K562 (cell line): ENCODE measurements around the gene CXCL6. TPM values are rescaled to one million over a fixed set of nuclear protein-coding genes. Genes with fewer than 3 reads are reported as not detected.

Source experiments
- ATAC-seq: fragments of 200-7000 bp; cut with Tn5 transposase; 3 replicates; pipeline ENCODE4 v1.9.1; 2020; ENCODE audit warnings: moderate library complexity
- BruUV-seq: library from RNA; stranded (reverse); fragments of 400-500 nt; replicated peaks from 2 replicates; lab custom pipeline; 2021; lab: Mats Ljungman, UMichigan
- CTCF ChIA-PET: fragments of 300-600 bp; formaldehyde crosslinking; extraction: SDS; loops from one replicate; lab custom pipeline; 2021; ENCODE audit warnings: low intra/inter-chr PET ratio; lab: Yijun Ruan, JAX
- POLR2A ChIA-PET: fragments of 300-600, 350-650 bp; sonication (Branson Sonifier 250); formaldehyde crosslinking; extraction: SDS; loops from one replicate; lab custom pipeline; 2021; ENCODE audit warnings: antibody characterized with exemption, inconsistent platforms; lab: Yijun Ruan, JAX
- DNase-seq, 4 experiments: peaks; one replicate each; pipeline versions ENCODE4 v3.0.0 to v3.0.0-alpha.2; 2011 to 2018; ENCODE audit warnings: low spot score in 3 of 4, mixed read lengths in 3 of 4; ENCODE audit errors: extremely low read depth in 1 of 4
- FAIRE-seq: peaks from 2 replicates; lab custom pipeline; 2011; peaks lifted over from hg19 to GRCh38; lab: Jason Lieb, UNC
- H2AFZ ChIP-seq: 2 replicates; pipeline ENCODE4 v1.6.0; 2011; ENCODE audit warnings: low read depth, low read length, control low read depth, inconsistent platforms
- H3K27ac ChIP-seq: fragments of 200-600 bp; 3 replicates; pipeline ENCODE4 v1.8.0; 2011; ENCODE audit warnings: low read depth, mild to moderate bottlenecking, control low read depth, inconsistent platforms, low read length, moderate library complexity, mixed read lengths; ENCODE audit errors: extremely low read depth
- H3K27me3 ChIP-seq, 2 experiments: fragments of 300-600 bp in 1 of 2; 2 replicates in 1 of 2; 3 replicates in 1 of 2; pipeline versions ENCODE4 v1.6.0 to v1.8.0; 2011; ENCODE audit warnings: inconsistent platforms in 2 of 2, low read length in 2 of 2, mild to moderate bottlenecking in 1 of 2, mixed read lengths in 1 of 2, moderate library complexity in 1 of 2; ENCODE audit not compliant: control insufficient read depth in 2 of 2, insufficient read depth in 2 of 2
- H3K36me3 ChIP-seq: fragments of 300-600 bp; 3 replicates; pipeline ENCODE4 v1.8.0; 2011; ENCODE audit warnings: mild to moderate bottlenecking, low read length, inconsistent platforms; ENCODE audit not compliant: control insufficient read depth, insufficient read depth
- H3K4me1 ChIP-seq, 2 experiments: fragments of 200-600 bp in 1 of 2; replicated peaks in 1 of 2; 2 replicates in 1 of 2; 3 replicates in 1 of 2; pipeline versions ENCODE4 v1.5.1 to v1.8.0; 2011; ENCODE audit warnings: inconsistent platforms in 2 of 2, low read length in 2 of 2, mild to moderate bottlenecking in 1 of 2, mixed read lengths in 1 of 2, moderate library complexity in 1 of 2; ENCODE audit not compliant: control insufficient read depth in 2 of 2, insufficient read depth in 2 of 2
- H3K4me2 ChIP-seq: 2 replicates; pipeline ENCODE4 v1.6.1; 2011; ENCODE audit warnings: low read length, control low read depth, inconsistent platforms, mixed read lengths; ENCODE audit not compliant: insufficient read depth
- H3K4me3 ChIP-seq: fragments of 200-600 bp; sonication (generic), shearing (Covaris generic); 2 replicates; pipeline ENCODE4 v1.5.1; 2016; ENCODE audit warnings: control low read depth, inconsistent platforms
- H3K79me2 ChIP-seq: fragments of 200-600 bp; 3 replicates; pipeline ENCODE4 v1.8.0; 2011; ENCODE audit warnings: low read length, inconsistent platforms; ENCODE audit not compliant: control insufficient read depth, insufficient read depth
- H3K9ac ChIP-seq, 2 experiments: 2 replicates each; pipeline versions ENCODE4 v1.6.0 to v1.6.1; 2011; ENCODE audit warnings: low read depth in 2 of 2, low read length in 2 of 2, control low read depth in 1 of 2, inconsistent platforms in 1 of 2, mild to moderate bottlenecking in 1 of 2, mixed read lengths in 1 of 2; ENCODE audit not compliant: insufficient read depth in 1 of 2
- H3K9me1 ChIP-seq: one replicate; pipeline ENCODE4 v1.6.0; 2011; ENCODE audit warnings: inconsistent platforms, mild to moderate bottlenecking, low read length, moderate library complexity; ENCODE audit not compliant: control insufficient read depth, insufficient read depth
- H3K9me3 ChIP-seq: replicated peaks from 2 replicates; pipeline ENCODE4 v1.5.1; 2011; ENCODE audit warnings: low read depth, low read length, inconsistent platforms; ENCODE audit not compliant: control insufficient read depth, insufficient read depth
- H4K20me1 ChIP-seq: replicated peaks from 2 replicates; pipeline ENCODE4 v1.6.1; 2011; ENCODE audit warnings: low read length, inconsistent platforms, mixed read lengths; ENCODE audit not compliant: control insufficient read depth, insufficient read depth
- ATF4 ChIP-seq: fragments of 450-650 bp; formaldehyde crosslinking; IDR thresholded peaks from 2 replicates; pipeline ENCODE4 v1.4.0; 2022; ENCODE audit warnings: mild to moderate bottlenecking, moderate library complexity
- E2F1 ChIP-seq: sonication (generic); formaldehyde crosslinking; IDR thresholded peaks from 2 replicates; pipeline ENCODE4 v1.8.1; 2023; ENCODE audit warnings: mild to moderate bottlenecking, missing genetic modification reagents, moderate library complexity
- HEY1 ChIP-seq: fragments of 250-450 bp; sonication (Bioruptor Pico); IDR thresholded peaks from 2 replicates; pipeline ENCODE4 v1.5.0; 2020; ENCODE audit warnings: mild to moderate bottlenecking, moderate library complexity, borderline replicate concordance
- HMG20B ChIP-seq: fragments of 250-450 bp; sonication (Bioruptor Pico); IDR thresholded peaks from 2 replicates; pipeline ENCODE4 v1.5.0; 2021; ENCODE audit warnings: mild to moderate bottlenecking
- HNRNPUL1 ChIP-seq: fragments of 200-400 bp; formaldehyde crosslinking; IDR thresholded peaks from 2 replicates; pipeline ENCODE4 v1.6.1; 2017; ENCODE audit warnings: low read length
- KDM2B ChIP-seq: fragments of 250-450 bp; sonication (Bioruptor Pico); IDR thresholded peaks from 2 replicates; pipeline ENCODE4 v1.8.0; 2021; ENCODE audit warnings: mild to moderate bottlenecking, moderate library complexity
- KLF16 ChIP-seq: IDR thresholded peaks from 2 replicates; pipeline ENCODE4 v1.6.1; 2016; ENCODE audit warnings: antibody characterized with exemption
- MNT ChIP-seq, 2 experiments: fragments of 450-650 bp; conservative IDR thresholded peaks; 2 replicates each; pipeline ENCODE4 v1.6.1; 2017; ENCODE audit warnings: mild to moderate bottlenecking in 2 of 2, moderate library complexity in 2 of 2
- PCBP1 ChIP-seq: fragments of 200-400 bp; formaldehyde crosslinking; IDR thresholded peaks from 2 replicates; pipeline ENCODE4 v1.6.1; 2018; ENCODE audit warnings: mild to moderate bottlenecking, low read depth, low read length; ENCODE audit not compliant: poor library complexity, severe bottlenecking
- RBM14 ChIP-seq: fragments of 200-400 bp; formaldehyde crosslinking; IDR thresholded peaks from 2 replicates; pipeline ENCODE4 v1.6.1; 2018; ENCODE audit warnings: low read depth, mild to moderate bottlenecking, low read length, moderate library complexity, borderline replicate concordance; ENCODE audit not compliant: insufficient read depth
- SMAD1 ChIP-seq: fragments of 150-350 bp; IDR thresholded peaks from 2 replicates; pipeline ENCODE4 v1.6.1; 2014; ENCODE audit warnings: low read length, low read depth; ENCODE audit not compliant: partially characterized antibody
- U2AF1 ChIP-seq: fragments of 200-400 bp; formaldehyde crosslinking; optimal IDR thresholded peaks from 2 replicates; pipeline ENCODE3; 2017; ENCODE audit warnings: mild to moderate bottlenecking, low read depth, low read length, moderate library complexity
- U2AF2 ChIP-seq: fragments of 200-400 bp; formaldehyde crosslinking; optimal IDR thresholded peaks from 2 replicates; pipeline ENCODE3; 2017; ENCODE audit warnings: low read depth, mild to moderate bottlenecking, low read length
- YY1 ChIP-seq, 3 experiments: IDR thresholded peaks; 2 replicates each; pipeline ENCODE4 v1.6.1; 2011; ENCODE audit warnings: low read length in 2 of 3, mild to moderate bottlenecking in 2 of 3, moderate library complexity in 2 of 3, borderline replicate concordance in 1 of 3, control low read depth in 1 of 3, low read depth in 1 of 3; ENCODE audit not compliant: insufficient read depth in 3 of 3, insufficient replicate concordance in 2 of 3, control insufficient read depth in 1 of 3, insufficient read length in 1 of 3; ENCODE audit errors: extremely low read depth in 1 of 3
- ZBTB12 ChIP-seq: fragments of 250-450 bp; sonication (Bioruptor Pico); IDR thresholded peaks from 2 replicates; pipeline ENCODE4 v1.4.0; 2020
- ZNF212 ChIP-seq: fragments of 450-650 bp; formaldehyde crosslinking; IDR thresholded peaks from 2 replicates; pipeline ENCODE4 v1.4.0; 2020; ENCODE audit warnings: mild to moderate bottlenecking
- ZNF316 ChIP-seq: fragments of 450-650 bp; IDR thresholded peaks from 2 replicates; pipeline ENCODE4 v1.6.1; 2016
- ZNF668 ChIP-seq: fragments of 250-450 bp; sonication (Bioruptor Pico); IDR thresholded peaks from 2 replicates; pipeline ENCODE4 v1.8.0; 2022; ENCODE audit warnings: mild to moderate bottlenecking, inconsistent platforms
- WGBS: fragments of 100-300 bp; shearing (Covaris generic); methylation state at CpG from one replicate; pipeline ENCODE4 v1.1.6; 2016; ENCODE audit warnings: low coverage, mixed read lengths; ENCODE audit not compliant: insufficient coverage; ENCODE audit errors: missing lambda C conversion rate; 5-methylcytosine and 5-hydroxymethylcytosine counted together
- in situ Hi-C: fragments of 300-500 bp; cut with MboI; formaldehyde crosslinking; loops from 4 replicates; pipeline ENCODE4 v1.15.0; 2018; ENCODE audit warnings: inconsistent platforms, mixed read lengths
- intact Hi-C: fragments of 100-400 bp; cut with micrococcal nuclease; formaldehyde crosslinking; loops from 2 replicates; pipeline ENCODE4 v1.14.2; 2022
- polyA plus RNA-seq, 8 experiments: library from polyadenylated mRNA; depleted of rRNA in 4 of 8; stranded (reverse) in 5 of 8; unstranded in 3 of 8; fragments of >200 nt; fragmentation: Nextera tagmentation in 2 of 8; fragmentation: Illumina TruSeq in 1 of 8; extraction: Ambion mirVana in 2 of 8; extraction: Trizol in 1 of 8; gene quantifications; 2 replicates each; pipeline versions ENCODE4 v1.2.1 to v1.2.3, GENCODE V29; 2011 to 2014; ENCODE audit warnings: inconsistent platforms in 1 of 8, missing spikeins in 1 of 8
- total RNA-seq, 7 experiments: library from RNA; depleted of rRNA in 6 of 7; stranded (reverse); fragments of >200 nt in 6 of 7; fragmentation: Illumina TruSeq in 2 of 7; extraction: Trizol in 2 of 7; gene quantifications; 2 replicates each; pipeline versions ENCODE4 v1.2.1 to v1.2.3, GENCODE V29; 2011 to 2021; ENCODE audit warnings: low replicate concordance in 1 of 7

Gene CXCL6
- total and polyA plus RNA-seq, 9 of the 15 experiments (the other 6 are each of a cell fraction or from before 2014, with no cell fraction given): not detected

GRCh38 chr4:73860181-73860580, 23.7 kb downstream of the CXCL6 start:
- Histone ChIP-seq H3K4me3 (no peak overlapping the region), H2AFZ (no peak overlapping the region), H3K27ac (no peak overlapping the region), H3K9ac (no peak overlapping the region), H3K4me1 (no peaks in the 10 kb centered on the region; a peak in 1 of 5 replicates), H3K79me2 (no peaks in the 10 kb centered on the region), H3K36me3 (no peaks in the 10 kb centered on the region), H3K27me3 (no peaks in the 10 kb centered on the region), H3K9me3 (no peaks in the 10 kb centered on the region), H3K9me1 (no peaks in the 10 kb centered on the region), H4K20me1 (no peaks in the 10 kb centered on the region)
- BruUV-seq: no TSS peak
- in situ Hi-C loops: no loop called here
- WGBS: 34% methylated on average over 4 of the region's 4 CpGs
- no peak for FAIRE-seq
- ChIA-PET POLR2A (interaction anchor here (1.5 to 1.8 kb wide), 3 partner anchors 9 to 28 kb away, joined by 3 to 4 read pairs (median 3); partner anchors contain the start of gene CXCL1), CTCF (no interaction called here)
- no peak for DNase-seq
- no peak for ATAC-seq
- no peak for TF ChIP-seq E2F1 (CRISPR knock-in tag)
- no peak for TF ChIP-seq ZNF316
- no peak for TF ChIP-seq ZNF668
- TF ChIP-seq HNRNPUL1: no peak
- TF ChIP-seq ATF4 (CRISPR knock-in tag): no peak
- TF ChIP-seq HMG20B (CRISPR knock-in tag): no peak
- TF ChIP-seq KDM2B (CRISPR knock-in tag): no peak
- no peak for TF ChIP-seq ZNF212
- no peak for TF ChIP-seq PCBP1
- TF ChIP-seq SMAD1: no peak
- TF ChIP-seq MNT (conservative IDR thresholded peaks at IDR 0.05): no peak
- TF ChIP-seq U2AF2: no peak
- TF ChIP-seq ZBTB12: no peak
- TF ChIP-seq HEY1 (CRISPR knock-in tag): no peak
- no peak for TF ChIP-seq KLF16
- TF ChIP-seq RBM14: no peak
- no peak for TF ChIP-seq U2AF1
- TF ChIP-seq YY1 (IDR thresholded peaks at IDR 0.05; ENCODE audit: borderline replicate concordance in 1 of 3, control insufficient read depth in 1 of 3, extremely low read depth in 1 of 3, insufficient read depth in 3 of 3, insufficient read length in 1 of 3, insufficient replicate concordance in 2 of 3, low read depth in 1 of 3, low read length in 2 of 3): no peak
- TF ChIP-seq, all 486 proteins: peak for 0
- intact Hi-C loops: no loop called here
- no peak overlapping the region for H3K4me2 ChIP-seq
